ENCODE measurements around the gene RYK.
"Not testable (repeated sequence)": the region's sequence is repeated elsewhere in the genome, so short reads cannot be mapped to it uniquely, and the experiment has no call there.

RYK gene

DNA sequence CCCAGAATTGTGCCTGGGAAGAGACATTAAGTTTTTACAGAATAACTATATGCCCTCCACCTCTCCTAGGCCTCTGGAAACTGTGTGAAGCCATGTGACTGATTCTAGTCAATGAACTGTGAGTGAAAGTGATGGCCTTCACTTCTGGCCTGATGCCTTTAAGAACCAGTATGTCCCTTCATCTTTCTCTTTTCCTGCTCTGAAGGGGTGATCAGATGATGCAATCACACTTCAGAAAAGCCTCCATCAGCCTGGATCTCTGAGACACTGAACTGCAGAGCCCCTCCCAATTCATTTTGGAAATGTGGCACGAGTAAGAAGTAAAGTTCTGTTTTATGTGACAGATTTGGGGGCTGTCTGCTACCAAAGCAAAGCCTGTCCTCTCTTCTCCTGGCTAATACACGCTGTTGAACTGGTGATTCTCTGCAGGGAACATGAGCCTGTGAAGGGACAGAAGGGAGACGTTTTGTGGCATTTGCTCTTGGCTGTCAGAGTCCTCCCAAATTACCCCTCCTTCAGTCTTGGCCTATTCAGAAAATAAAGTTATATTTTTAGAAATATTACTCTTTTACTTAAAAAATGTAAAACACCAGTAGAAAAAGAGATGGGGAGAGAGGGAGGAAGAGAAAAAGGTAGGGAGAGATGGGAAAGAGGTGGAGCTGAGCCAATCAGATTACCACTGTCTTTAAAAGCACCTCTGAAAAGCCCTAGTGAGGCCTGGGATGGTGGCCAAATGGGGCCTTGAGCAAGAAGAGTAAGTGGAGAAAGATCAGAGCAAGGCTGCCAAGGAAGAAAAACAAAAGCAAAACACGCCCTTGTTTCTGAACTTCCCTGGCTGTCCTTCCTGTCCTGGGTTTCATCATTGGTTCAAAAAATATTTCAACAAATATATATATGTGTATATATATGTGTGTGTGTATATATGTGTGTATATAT is 40.9 kb upstream of the RYK start:
- H3K9ac ChIP-seq (ENCODE audit: insufficient read length) = no peak overlapping the region
- H3K9me3 ChIP-seq (ENCODE audit: low read depth, low read length) = no peaks in the 10 kb centered on the region
- H3K27ac ChIP-seq = peak overlapping the region; percentile 16
- H3K4me3 ChIP-seq = no peak overlapping the region
- TF ChIP-seq FOXP2 (optimal IDR thresholded peaks at IDR 0.05; ENCODE audit: control extremely low read depth, extremely low read length, insufficient read depth) (no peak), POLR2AphosphoS5 (IDR thresholded peaks at IDR 0.05; ENCODE audit: borderline replicate concordance, low read depth, low read length) (no peak), EZH2 (IDR thresholded peaks at IDR 0.05) (no peak)
- H3K36me3 ChIP-seq (ENCODE audit: insufficient read depth, low read length) = no peaks in the 10 kb centered on the region
- no peak for DNase-seq (ENCODE audit: low read depth, low spot score)

DNA sequence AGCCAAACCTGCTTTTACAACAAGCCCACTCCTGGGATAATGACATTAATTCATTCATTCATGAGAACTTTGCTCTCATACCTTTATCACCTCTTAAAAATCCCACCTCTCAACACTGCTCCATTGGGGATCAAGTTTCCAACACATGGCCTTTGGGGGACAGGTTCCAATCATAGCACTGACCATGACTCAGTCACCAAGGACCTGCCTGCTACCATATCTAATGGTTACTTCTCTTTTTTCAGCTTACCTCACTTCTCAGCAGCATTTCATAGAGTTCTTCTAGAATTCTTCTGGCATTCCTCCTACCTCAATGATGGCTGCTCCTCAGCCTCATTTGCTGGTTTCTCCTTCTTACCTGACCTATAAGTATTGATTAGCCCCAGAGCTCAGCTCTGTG is 36.9 kb upstream of the RYK start:
- TF ChIP-seq FOXP2 (optimal IDR thresholded peaks at IDR 0.05; ENCODE audit: control extremely low read depth, extremely low read length, insufficient read depth) (no peak), POLR2AphosphoS5 (IDR thresholded peaks at IDR 0.05; ENCODE audit: borderline replicate concordance, low read depth, low read length) (no peak), EZH2 (IDR thresholded peaks at IDR 0.05) (no peak)
- no peaks in the 10 kb centered on the region for H3K9me3 ChIP-seq (ENCODE audit: low read depth, low read length)
- DNase-seq (ENCODE audit: low read depth, low spot score) = no peak
- H3K9ac ChIP-seq (ENCODE audit: insufficient read length) = no peak overlapping the region
- no peak overlapping the region for H3K27ac ChIP-seq
- no peak overlapping the region for H3K4me3 ChIP-seq
- H3K36me3 ChIP-seq (ENCODE audit: insufficient read depth, low read length) = no peaks in the 10 kb centered on the region

DNA sequence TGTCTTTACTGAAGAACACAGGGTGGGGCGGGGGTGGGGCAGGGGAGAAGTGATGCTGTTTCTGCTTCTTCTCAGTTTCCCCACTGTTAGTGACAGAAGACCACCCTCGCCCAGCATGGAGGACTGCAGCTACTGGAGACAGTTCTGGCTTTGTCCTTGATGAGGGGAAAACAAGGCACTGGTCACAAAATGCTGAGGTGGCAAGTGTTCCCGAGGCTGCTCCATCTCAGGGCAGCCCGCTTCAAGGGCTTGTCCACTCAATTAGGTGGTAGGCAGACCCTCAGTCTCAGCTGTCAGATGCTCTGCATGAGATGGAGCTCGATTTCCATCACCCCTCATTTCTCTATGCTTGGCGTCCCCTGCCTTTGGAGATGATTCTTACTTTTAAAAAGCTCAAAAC is 33.8 kb upstream of the RYK start:
- no peaks in the 10 kb centered on the region for H3K36me3 ChIP-seq (ENCODE audit: insufficient read depth, low read length)
- TF ChIP-seq EZH2 (IDR thresholded peaks at IDR 0.05) (no peak), POLR2AphosphoS5 (IDR thresholded peaks at IDR 0.05; ENCODE audit: borderline replicate concordance, low read depth, low read length) (no peak), FOXP2 (optimal IDR thresholded peaks at IDR 0.05; ENCODE audit: control extremely low read depth, extremely low read length, insufficient read depth) (no peak)
- no peaks in the 10 kb centered on the region for H3K9me3 ChIP-seq (ENCODE audit: low read depth, low read length)
- H3K9ac ChIP-seq (ENCODE audit: insufficient read length) = no peak overlapping the region
- no peak for DNase-seq (ENCODE audit: low read depth, low spot score)
- no peak overlapping the region for H3K4me3 ChIP-seq
- no peak overlapping the region for H3K27ac ChIP-seq

DNA sequence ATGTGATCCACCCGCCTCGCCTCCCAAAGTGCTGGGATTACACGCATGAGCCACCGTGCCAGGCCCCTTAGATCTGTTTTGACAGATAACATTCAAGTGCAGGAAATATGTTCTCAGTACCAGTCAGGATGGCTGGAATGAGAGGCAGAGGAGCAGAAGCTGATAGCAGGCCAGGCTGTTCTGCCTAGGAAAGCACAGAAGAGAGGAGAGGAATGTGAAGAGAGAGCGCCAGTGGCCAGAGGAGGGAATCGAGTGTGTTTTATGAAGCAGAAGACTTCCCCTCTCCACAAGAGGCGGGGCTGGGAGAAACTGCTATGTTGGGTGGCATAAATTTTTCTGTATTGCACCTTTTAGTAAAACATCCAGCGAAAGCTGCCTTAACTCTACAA is 32.0 kb upstream of the RYK start:
- Histone ChIP-seq H3K27ac (no peak overlapping the region), H3K4me3 (no peak overlapping the region), H3K9me3 (ENCODE audit: low read depth, low read length) (no peaks in the 10 kb centered on the region), H3K9ac (ENCODE audit: insufficient read length) (no peak overlapping the region), H3K36me3 (ENCODE audit: insufficient read depth, low read length) (no peaks in the 10 kb centered on the region)
- DNase-seq (ENCODE audit: low read depth, low spot score) = no peak
- no peak for TF ChIP-seq FOXP2 (optimal IDR thresholded peaks at IDR 0.05; ENCODE audit: control extremely low read depth, extremely low read length, insufficient read depth)
- no peak for TF ChIP-seq EZH2 (IDR thresholded peaks at IDR 0.05)
- no peak for TF ChIP-seq POLR2AphosphoS5 (IDR thresholded peaks at IDR 0.05; ENCODE audit: borderline replicate concordance, low read depth, low read length)

DNA sequence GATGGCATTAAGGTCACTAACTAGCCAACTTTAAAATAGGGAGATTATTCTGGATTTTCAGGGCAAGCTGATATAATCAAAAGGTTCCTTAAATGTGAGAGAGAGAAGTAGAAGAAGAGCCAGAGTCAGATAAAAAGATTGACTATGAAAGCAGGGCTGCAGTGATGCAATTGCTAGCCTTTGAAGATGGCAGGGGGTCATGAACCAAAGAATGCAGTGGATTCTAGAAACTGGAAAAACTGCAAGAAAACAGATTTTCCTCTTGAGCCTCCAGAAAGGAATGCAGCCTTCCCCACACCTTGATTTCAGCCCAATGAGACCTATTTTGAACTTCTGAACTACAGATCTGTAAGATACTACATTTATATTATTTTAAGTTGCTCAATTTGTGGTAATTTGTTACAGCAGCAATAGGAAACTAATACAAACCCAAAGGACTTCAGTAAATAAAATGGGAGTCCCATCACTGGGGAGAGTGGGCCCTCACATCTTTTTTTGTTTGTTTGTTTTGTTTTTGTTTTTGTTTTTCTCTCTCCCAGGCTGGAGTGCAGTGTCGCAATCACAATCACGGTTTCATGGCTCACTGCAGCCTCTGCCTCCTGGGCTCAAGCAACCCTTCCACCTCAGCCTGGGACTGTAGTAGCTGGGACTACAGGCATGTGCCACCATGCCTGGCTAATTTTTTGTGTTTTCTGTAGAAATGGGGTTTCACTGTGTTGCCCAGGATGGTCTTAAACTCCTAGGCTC is 31.4 kb upstream of the RYK start:
- Histone ChIP-seq H3K36me3 (ENCODE audit: insufficient read depth, low read length) (no peaks in the 10 kb centered on the region), H3K27ac (no peak overlapping the region), H3K9ac (ENCODE audit: insufficient read length) (no peak overlapping the region), H3K9me3 (ENCODE audit: low read depth, low read length) (no peaks in the 10 kb centered on the region), H3K4me3 (no peak overlapping the region)
- TF ChIP-seq EZH2 (IDR thresholded peaks at IDR 0.05) (no peak), FOXP2 (optimal IDR thresholded peaks at IDR 0.05; ENCODE audit: control extremely low read depth, extremely low read length, insufficient read depth) (no peak), POLR2AphosphoS5 (IDR thresholded peaks at IDR 0.05; ENCODE audit: borderline replicate concordance, low read depth, low read length) (no peak)
- no peak for DNase-seq (ENCODE audit: low read depth, low spot score)

DNA sequence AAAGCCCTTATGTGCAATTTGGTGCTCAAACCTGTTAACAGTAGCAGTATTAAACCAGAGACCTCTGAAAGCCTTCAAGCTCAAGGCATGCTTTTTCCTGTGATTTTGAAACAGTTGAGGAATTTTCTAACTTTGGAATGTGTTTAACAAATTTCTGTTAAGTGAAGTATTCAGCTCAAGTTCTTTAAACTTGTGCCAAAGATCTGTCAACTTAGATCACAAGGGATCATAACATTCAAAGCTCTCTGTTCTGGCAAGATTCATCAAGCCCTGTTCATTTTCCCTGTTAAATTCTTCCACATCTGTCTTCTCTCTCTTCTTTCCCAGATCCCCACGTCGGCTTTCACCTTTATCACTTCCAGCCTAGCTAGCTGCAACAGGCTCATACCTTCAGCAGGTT is 28.8 kb upstream of the RYK start:
- TF ChIP-seq EZH2 (IDR thresholded peaks at IDR 0.05) = no peak
- no peak for TF ChIP-seq FOXP2 (optimal IDR thresholded peaks at IDR 0.05; ENCODE audit: control extremely low read depth, extremely low read length, insufficient read depth)
- no peak for TF ChIP-seq POLR2AphosphoS5 (IDR thresholded peaks at IDR 0.05; ENCODE audit: borderline replicate concordance, low read depth, low read length)
- Histone ChIP-seq H3K9ac (ENCODE audit: insufficient read length) (no peak overlapping the region), H3K4me3 (no peak overlapping the region), H3K9me3 (ENCODE audit: low read depth, low read length) (no peaks in the 10 kb centered on the region), H3K27ac (no peak overlapping the region), H3K36me3 (ENCODE audit: insufficient read depth, low read length) (no peaks in the 10 kb centered on the region)
- no peak for DNase-seq (ENCODE audit: low read depth, low spot score)

DNA sequence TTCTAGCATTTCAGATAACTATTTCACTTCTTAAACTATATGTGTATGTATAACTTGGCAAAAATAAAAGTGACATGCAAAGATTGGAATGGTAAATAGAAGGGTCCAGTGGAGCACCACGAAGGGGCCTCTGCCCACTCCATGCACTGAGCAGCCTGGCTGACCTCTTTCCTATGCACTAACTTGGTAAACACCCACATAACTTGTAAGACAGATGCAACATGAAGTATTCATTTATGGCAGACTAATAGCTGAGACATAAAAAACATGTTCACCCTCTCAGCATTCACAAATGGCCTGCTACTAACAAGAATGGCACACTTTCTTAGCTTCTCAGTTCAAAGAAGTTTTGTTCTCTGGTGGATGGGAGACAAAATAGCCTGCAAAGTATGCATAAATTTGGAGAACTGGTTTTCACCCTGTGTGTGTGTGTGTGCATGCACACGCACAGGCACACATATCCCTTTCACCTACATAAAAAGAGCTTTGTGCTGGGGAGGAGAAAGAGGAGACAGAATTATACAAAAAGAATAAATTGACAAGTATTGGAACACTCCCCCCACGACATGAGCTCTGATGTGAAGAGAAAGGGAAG is 26.5 kb upstream of the RYK start:
- DNase-seq (ENCODE audit: low read depth, low spot score) = no peak
- Histone ChIP-seq H3K9ac (ENCODE audit: insufficient read length) (no peak overlapping the region), H3K9me3 (ENCODE audit: low read depth, low read length) (no peaks in the 10 kb centered on the region), H3K27ac (no peak overlapping the region), H3K4me3 (no peak overlapping the region), H3K36me3 (ENCODE audit: insufficient read depth, low read length) (no peaks in the 10 kb centered on the region)
- TF ChIP-seq POLR2AphosphoS5 (IDR thresholded peaks at IDR 0.05; ENCODE audit: borderline replicate concordance, low read depth, low read length) (no peak), FOXP2 (optimal IDR thresholded peaks at IDR 0.05; ENCODE audit: control extremely low read depth, extremely low read length, insufficient read depth) (no peak), EZH2 (IDR thresholded peaks at IDR 0.05) (no peak)

DNA sequence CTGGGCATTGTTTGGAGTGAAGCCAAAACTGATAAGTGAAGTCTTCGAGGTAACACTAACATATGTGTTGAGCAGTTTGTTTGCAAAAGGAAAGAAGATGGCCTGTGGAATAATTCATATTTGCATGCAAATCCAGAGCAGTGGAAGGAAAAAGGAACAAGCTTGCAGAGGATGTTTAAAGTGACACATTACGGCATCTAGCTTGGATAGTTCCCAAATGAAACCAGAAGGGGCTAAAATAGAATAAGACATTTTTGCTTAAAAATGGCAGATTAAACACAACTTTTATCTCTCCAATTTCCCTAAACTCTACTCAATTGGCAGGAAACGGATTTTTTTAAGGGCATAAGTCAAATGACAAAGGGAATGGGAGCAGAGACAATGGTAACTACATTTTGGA is 25.4 kb upstream of the RYK start:
- Histone ChIP-seq H3K4me3 (no peak overlapping the region), H3K27ac (no peak overlapping the region), H3K9ac (ENCODE audit: insufficient read length) (no peak overlapping the region), H3K9me3 (ENCODE audit: low read depth, low read length) (no peaks in the 10 kb centered on the region), H3K36me3 (ENCODE audit: insufficient read depth, low read length) (no peaks in the 10 kb centered on the region)
- DNase-seq (ENCODE audit: low read depth, low spot score) = no peak
- TF ChIP-seq FOXP2 (optimal IDR thresholded peaks at IDR 0.05; ENCODE audit: control extremely low read depth, extremely low read length, insufficient read depth) (no peak), POLR2AphosphoS5 (IDR thresholded peaks at IDR 0.05; ENCODE audit: borderline replicate concordance, low read depth, low read length) (no peak), EZH2 (IDR thresholded peaks at IDR 0.05) (no peak)

DNA sequence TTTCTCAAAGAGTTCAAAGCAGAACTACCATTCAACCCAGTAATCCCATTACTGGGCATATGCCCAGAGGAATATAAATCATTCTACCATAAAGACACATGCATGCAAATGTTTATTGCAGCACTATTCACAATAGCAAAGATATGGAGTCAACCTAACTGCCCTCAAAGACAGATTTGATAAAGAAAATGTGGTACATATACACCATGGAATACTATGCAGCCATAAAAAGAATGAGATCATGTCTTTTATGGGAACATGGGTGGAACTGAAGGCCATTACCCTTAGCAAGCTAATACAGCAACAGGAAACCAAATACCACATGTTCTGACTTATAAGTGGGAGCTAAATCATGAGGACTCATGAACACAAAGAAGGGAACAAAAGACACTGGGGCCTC is 24.5 kb upstream of the RYK start:
- DNase-seq (ENCODE audit: low read depth, low spot score); H3K9ac ChIP-seq (ENCODE audit: insufficient read length); H3K36me3 ChIP-seq (ENCODE audit: insufficient read depth, low read length); H3K9me3 ChIP-seq (ENCODE audit: low read depth, low read length); H3K4me3 ChIP-seq; H3K27ac ChIP-seq: not testable (repeated sequence)

All from SK-N-MC (cell line).